DND-41 (cell line): ENCODE results near the gene CTSH.

Source experiments
- ATAC-seq: fragments of 200-7000 bp; cut with Tn5 transposase; 3 replicates; pipeline ENCODE4 v1.9.1; 2021; ENCODE audit warnings: low read depth; ENCODE audit not compliant: insufficient read depth
- DNase-seq: peaks from one replicate; pipeline ENCODE4 v3.0.0-alpha.2; 2020
- H2AFZ ChIP-seq: 2 replicates; pipeline ENCODE4 v1.6.0; 2012; ENCODE audit warnings: low read depth, low read length
- H3K27ac ChIP-seq: 2 replicates; pipeline ENCODE4 v1.5.1; 2012; ENCODE audit warnings: low read length, inconsistent platforms
- H3K27me3 ChIP-seq: fragments of 200-600 bp; sonication (generic); 2 replicates; pipeline ENCODE4 v1.6.0; 2012; ENCODE audit warnings: low read length, mild to moderate bottlenecking, inconsistent platforms; ENCODE audit not compliant: insufficient read depth, poor library complexity
- H3K36me3 ChIP-seq: 2 replicates; pipeline ENCODE4 v1.5.1; 2012; ENCODE audit warnings: low read length, inconsistent platforms; ENCODE audit not compliant: insufficient read depth
- H3K4me1 ChIP-seq: 2 replicates; pipeline ENCODE4 v1.5.1; 2012; ENCODE audit warnings: mild to moderate bottlenecking, low read length; ENCODE audit not compliant: insufficient read depth
- H3K4me2 ChIP-seq: 2 replicates; pipeline ENCODE4 v1.6.0; 2012; ENCODE audit warnings: mild to moderate bottlenecking, moderate library complexity, low read length, inconsistent platforms; ENCODE audit not compliant: insufficient read depth
- H3K4me3 ChIP-seq, 2 experiments: fragments of 200-600 bp in 1 of 2; shearing (Covaris generic) in 1 of 2; 2 replicates each; pipeline ENCODE4 v1.5.1; 2012 to 2016; ENCODE audit warnings: inconsistent platforms in 2 of 2, low read length in 2 of 2, mild to moderate bottlenecking in 2 of 2, low read depth in 1 of 2, moderate library complexity in 1 of 2
- H3K79me2 ChIP-seq: 2 replicates; pipeline ENCODE4 v1.6.0; 2012; ENCODE audit warnings: low read length, inconsistent platforms; ENCODE audit not compliant: insufficient read depth
- H3K9ac ChIP-seq: 2 replicates; pipeline ENCODE4 v1.6.0; 2012; ENCODE audit warnings: low read depth, mild to moderate bottlenecking, inconsistent platforms, low read length, moderate library complexity
- H3K9me3 ChIP-seq: 2 replicates; pipeline ENCODE4 v1.5.1; 2012; ENCODE audit warnings: low read length, moderate library complexity, mild to moderate bottlenecking, inconsistent platforms; ENCODE audit not compliant: insufficient read depth, severe bottlenecking
- H4K20me1 ChIP-seq: 2 replicates; pipeline ENCODE4 v1.6.0; 2012; ENCODE audit warnings: low read length; ENCODE audit not compliant: insufficient read depth
- CTCF ChIP-seq: IDR thresholded peaks from 2 replicates; pipeline ENCODE4 v1.5.1; 2012; ENCODE audit warnings: borderline replicate concordance, low read length, moderate library complexity, mild to moderate bottlenecking; ENCODE audit not compliant: poor library complexity, severe bottlenecking; ENCODE audit errors: extremely low read depth
- EZH2 ChIP-seq: IDR thresholded peaks from 3 replicates; pipeline ENCODE4 v1.6.1; 2012; ENCODE audit warnings: borderline replicate concordance, low read depth, mild to moderate bottlenecking, moderate library complexity, low read length, inconsistent platforms; ENCODE audit not compliant: severe bottlenecking

The CTSH gene

GRCh38 chr15:78968539-78969271, 23.9 kb upstream of the CTSH start:
- H3K27ac ChIP-seq = no peak overlapping the region
- H4K20me1 ChIP-seq = no peaks in the 10 kb centered on the region
- no peak for TF ChIP-seq EZH2
- TF ChIP-seq CTCF = no peak
- no peaks in the 10 kb centered on the region for H3K27me3 ChIP-seq
- no peak overlapping the region for H3K4me3 ChIP-seq
- no peaks in the 10 kb centered on the region for H3K79me2 ChIP-seq
- no peaks in the 10 kb centered on the region for H3K4me1 ChIP-seq
- H3K9ac ChIP-seq = no peak overlapping the region
- H3K4me2 ChIP-seq = no peak overlapping the region
- DNase-seq (no peak), ATAC-seq (no peak)
- H3K9me3 ChIP-seq = no peaks in the 10 kb centered on the region
- no peaks in the 10 kb centered on the region for H3K36me3 ChIP-seq
- no peak overlapping the region for H2AFZ ChIP-seq

- H3K27ac ChIP-seq = no peak overlapping the region
- H3K4me3 ChIP-seq = no peak overlapping the region
- H3K27me3 ChIP-seq = no peaks in the 10 kb centered on the region
- ATAC-seq (no peak), DNase-seq (no peak)
- no peaks in the 10 kb centered on the region for H3K4me1 ChIP-seq
- no peaks in the 10 kb centered on the region for H4K20me1 ChIP-seq
- H3K9me3 ChIP-seq = no peaks in the 10 kb centered on the region
- H3K4me2 ChIP-seq = no peak overlapping the region
- TF ChIP-seq EZH2 (no peak), CTCF (no peak)
- H3K36me3 ChIP-seq = no peaks in the 10 kb centered on the region
- H2AFZ ChIP-seq = no peak overlapping the region
- H3K79me2 ChIP-seq = no peaks in the 10 kb centered on the region
- no peak overlapping the region for H3K9ac ChIP-seq
Observed at GRCh38 chr15:78968114-78968513, 23.3 kb upstream of the CTSH start.

- Histone ChIP-seq H3K79me2 (no peaks in the 10 kb centered on the region), H3K27ac (no peak overlapping the region), H2AFZ (no peak overlapping the region), H3K9me3 (no peaks in the 10 kb centered on the region), H3K9ac (no peak overlapping the region), H3K27me3 (no peaks in the 10 kb centered on the region), H4K20me1 (no peaks in the 10 kb centered on the region), H3K4me3 (no peak overlapping the region), H3K36me3 (no peaks in the 10 kb centered on the region), H3K4me2 (no peak overlapping the region), H3K4me1 (no peaks in the 10 kb centered on the region)
- DNase-seq = no peak
- ATAC-seq = no peak
- TF ChIP-seq EZH2 (no peak), CTCF (no peak)
Observed at GRCh38 chr15:78960308-78960707, 15.5 kb upstream of the CTSH start.
